D721Med (cell line): ENCODE results near the gene MAPK8IP2.
"Not testable (repeated sequence)": the region's sequence is repeated elsewhere in the genome, so short reads cannot be mapped to it uniquely, and the experiment has no call there.

Experiments
- DNase-seq: peaks from one replicate; pipeline ENCODE4 v3.0.0; 2011; ENCODE audit warnings: low spot score; ENCODE audit not compliant: insufficient read length
- FAIRE-seq: peaks from 2 replicates; lab custom pipeline; 2011; peaks lifted over from hg19 to GRCh38; lab: Jason Lieb, UNC
- CTCF ChIP-seq: IDR thresholded peaks from 2 replicates; pipeline ENCODE4 v1.5.1; 2012; ENCODE audit warnings: mild to moderate bottlenecking, control low read depth; ENCODE audit not compliant: insufficient read depth; ENCODE audit errors: missing control alignments

Gene MAPK8IP2

GRCh38 chr22:50653256-50653655 is 52.7 kb downstream of the MAPK8IP2 start:
- TF ChIP-seq CTCF = no peak
- FAIRE-seq (no peak), DNase-seq (no peak)

DNA sequence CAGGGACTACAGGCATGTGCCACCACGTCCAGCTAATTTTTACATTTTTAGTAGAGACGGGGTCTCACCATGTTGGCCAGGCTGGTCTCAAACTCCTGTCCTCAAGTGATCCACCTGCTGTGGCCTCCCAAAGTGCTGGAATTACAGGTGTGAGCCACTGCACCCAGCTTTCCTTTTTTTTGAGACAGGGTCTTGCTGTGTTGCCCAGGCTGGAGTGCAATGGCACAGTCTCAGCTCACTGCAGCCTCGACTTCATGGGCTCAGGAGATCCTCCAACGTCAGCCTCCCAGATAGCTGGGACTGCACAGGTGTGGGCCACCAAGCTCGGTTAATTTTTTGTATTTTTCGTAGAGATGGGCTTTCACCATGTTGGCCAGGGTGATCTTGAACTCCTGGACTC is 54.1 kb downstream of the MAPK8IP2 start:
- FAIRE-seq, DNase-seq: not testable (repeated sequence)

GRCh38 chr22:50656122-50657070 is 55.8 kb downstream of the MAPK8IP2 start:
- FAIRE-seq (no peak), DNase-seq (no peak)
- TF ChIP-seq CTCF = no peak

DNA sequence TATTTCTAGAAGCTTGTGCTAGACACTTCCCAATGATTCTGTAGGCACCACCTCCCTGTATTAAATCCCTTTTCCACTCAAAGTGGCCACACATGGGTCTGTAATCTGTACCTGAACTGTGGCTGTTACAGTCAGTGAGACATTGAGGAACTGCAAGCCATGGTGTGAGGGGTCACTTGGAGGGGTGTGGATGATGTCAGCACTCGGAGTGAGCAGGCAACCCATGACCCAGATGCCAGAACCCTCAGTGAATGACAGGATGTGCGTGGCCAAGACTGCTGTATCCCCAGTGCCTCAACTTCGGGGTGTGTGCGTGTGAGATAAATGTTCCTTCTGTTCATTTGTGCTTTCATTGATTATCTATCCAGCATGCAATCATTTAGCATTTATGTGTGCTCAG is 57.3 kb downstream of the MAPK8IP2 start:
- TF ChIP-seq CTCF = no peak
- no peak for DNase-seq
- no peak for FAIRE-seq

- not testable (repeated sequence) for DNase-seq, FAIRE-seq
These were observed 59.1 kb downstream of the MAPK8IP2 start for GRCh38 chr22:50659711-50660110.

GRCh38 chr22:50660306-50660705 is 59.7 kb downstream of the MAPK8IP2 start:
- FAIRE-seq (no peak), DNase-seq (no peak)
- TF ChIP-seq CTCF = no peak
